AG04450 (cell line): Measurements from ENCODE around the gene PRRT2. TPM values are rescaled to one million over a fixed set of nuclear protein-coding genes. Genes with fewer than 3 reads are reported as not detected.

Experiments
- CTCF ChIA-PET: fragments of 300-600, 350-600 bp; formaldehyde crosslinking; extraction: SDS; loops from one replicate; lab custom pipeline; 2022; ENCODE audit warnings: antibody characterized with exemption, inconsistent platforms; lab: Charles Lee
- POLR2A ChIA-PET: fragments of 350-600 bp; formaldehyde crosslinking; extraction: SDS; loops from one replicate; lab custom pipeline; 2021; ENCODE audit warnings: antibody characterized with exemption, inconsistent platforms; lab: Yijun Ruan, JAX
- DNase-seq: peaks from one replicate; pipeline ENCODE4 v3.0.0-alpha.2; 2011; ENCODE audit warnings: low read depth, low spot score
- H3K27ac ChIP-seq: one replicate; pipeline ENCODE4 v1.5.1; 2012; ENCODE audit warnings: low read depth, low read length, control low read depth
- H3K27me3 ChIP-seq: one replicate; pipeline ENCODE4 v1.6.0; 2012; ENCODE audit warnings: low read length; ENCODE audit not compliant: control insufficient read depth, insufficient read depth
- H3K4me3 ChIP-seq: 2 replicates; pipeline ENCODE4 v1.5.1; 2011; ENCODE audit warnings: mild to moderate bottlenecking, low read depth, low read length, control low read depth
- H3K9me3 ChIP-seq: 2 replicates; pipeline ENCODE4 v1.5.1; 2012; ENCODE audit warnings: low read length; ENCODE audit not compliant: control insufficient read depth, insufficient read depth
- CTCF ChIP-seq: IDR thresholded peaks from 2 replicates; pipeline ENCODE4 v1.5.1; 2011; ENCODE audit warnings: low read depth, low read length, control low read depth, inconsistent platforms
- polyA plus RNA-seq: library from polyadenylated mRNA; depleted of rRNA; stranded (reverse); fragments of >200 nt; gene quantifications from 2 replicates; pipeline ENCODE4 v1.2.3, GENCODE V29; 2011

PRRT2 gene
- polyA plus RNA-seq, 1 experiment, result 5.7 TPM

GRCh38 chr16:29860218-29860617, 48.2 kb downstream of the PRRT2 start:
- no peak overlapping the region for H3K4me3 ChIP-seq
- no peak for DNase-seq
- H3K27ac ChIP-seq, result no peak overlapping the region
- no peaks in the 10 kb centered on the region; the same call in 1 of the 2 replicates for H3K9me3 ChIP-seq
- no peak for TF ChIP-seq CTCF
- no peaks in the 10 kb centered on the region for H3K27me3 ChIP-seq
- CTCF ChIA-PET, result interaction anchor here (1.1 kb wide), 1 partner anchor 12 kb away, joined by 4 read pairs; no protein-coding TSS in a partner anchor
- POLR2A ChIA-PET, result no interaction called here

- H3K27me3 ChIP-seq, result no peaks in the 10 kb centered on the region
- ChIA-PET POLR2A (interaction anchor here (1.2 kb wide), 1 partner anchor 37 kb away, joined by 3 read pairs; no protein-coding TSS in a partner anchor), CTCF (interaction anchor here (0.9 kb wide), 1 partner anchor 14 kb away, joined by 7 read pairs; no protein-coding TSS in a partner anchor)
- TF ChIP-seq CTCF, result peak; percentile 21; the same call in 1 of the 2 replicates
- H3K4me3 ChIP-seq, result peak overlapping the region; percentile 93
- no peak for DNase-seq
- no peaks in the 10 kb centered on the region; the same call in 1 of the 2 replicates for H3K9me3 ChIP-seq
- H3K27ac ChIP-seq, result peak overlapping the region; percentile 21
Observed at GRCh38 chr16:29862383-29862883, 50.4 kb downstream of the PRRT2 start.

- Histone ChIP-seq H3K27ac (peak within 1 kb of the TSS; percentile 92), H3K4me3 (peak within 1 kb of the TSS; percentile 93), H3K27me3 (no peaks in the 10 kb centered on the region), H3K9me3 (no peaks in the 10 kb centered on the region; the same call in 1 of the 2 replicates)
- DNase-seq, result peak; percentile 93
- POLR2A ChIA-PET, result interaction anchor here (1.1 to 1.2 kb wide), 2 partner anchors 37 to 110 kb away, joined by 3 to 5 read pairs; partner anchors contain the start of gene TAOK2
- TF ChIP-seq CTCF, result peak; percentile 59
- CTCF ChIA-PET, result interaction anchor here (0.5 to 1.6 kb wide), 3 partner anchors 12 to 132 kb away, joined by 3 read pairs; partner anchors contain the start of gene HIRIP3
Observed at GRCh38 chr16:29862884-29863668, 51.1 kb downstream of the PRRT2 start, which contains the start of gene CDIPT. Gene CDIPT, minus strand, starts transcription at chr16:29863226. Its CDS starts 369 bp downstream, at chr16:29862857.

GRCh38 chr16:29863669-29863984, 51.6 kb downstream of the PRRT2 start:
- peak overlapping the region; percentile 92 for H3K27ac ChIP-seq

More at GRCh38 chr16:29863669-29863984, 51.6 kb downstream of the PRRT2 start:
- no peaks in the 10 kb centered on the region; the same call in 1 of the 2 replicates for H3K9me3 ChIP-seq
- CTCF ChIA-PET, result interaction anchor here (0.5 to 1.6 kb wide), 3 partner anchors 11 to 132 kb away, joined by 3 read pairs; partner anchors contain the start of gene HIRIP3
- no peak for TF ChIP-seq CTCF
- H3K4me3 ChIP-seq, result peak overlapping the region; percentile 45
- no peak for DNase-seq
- H3K27me3 ChIP-seq, result no peaks in the 10 kb centered on the region
- POLR2A ChIA-PET, result interaction anchor here (1.1 to 1.2 kb wide), 2 partner anchors 36 to 110 kb away, joined by 3 to 5 read pairs; partner anchors contain the start of gene TAOK2
